Epithelial cell of proximal tubule (primary cell): ENCODE data around the gene IL18R1. TPM values are rescaled to one million over a fixed set of nuclear protein-coding genes. Genes with fewer than 3 reads are reported as not detected.

Experiments
- DNase-seq: peaks from one replicate; pipeline ENCODE4 v3.0.0-alpha.2; 2011; ENCODE audit warnings: low read depth
- H3K4me3 ChIP-seq: 2 replicates; pipeline ENCODE4 v1.5.1; 2011; ENCODE audit warnings: low read depth, mild to moderate bottlenecking, low read length
- CTCF ChIP-seq: conservative IDR thresholded peaks from 2 replicates; pipeline ENCODE4 v1.5.1; 2012; ENCODE audit warnings: low read depth, mild to moderate bottlenecking, low read length
- total RNA-seq: library from RNA; depleted of rRNA; stranded (reverse); fragments of >200 nt; gene quantifications from 2 replicates; pipeline ENCODE4 v1.2.3, GENCODE V29; 2015

IL18R1 gene
- total RNA-seq, 1 donor from 2014 or later, result 0.12 TPM

GRCh38 chr2:102420290-102420689, 64.7 kb downstream of the IL18R1 start:
- no peak for TF ChIP-seq CTCF

DNA sequence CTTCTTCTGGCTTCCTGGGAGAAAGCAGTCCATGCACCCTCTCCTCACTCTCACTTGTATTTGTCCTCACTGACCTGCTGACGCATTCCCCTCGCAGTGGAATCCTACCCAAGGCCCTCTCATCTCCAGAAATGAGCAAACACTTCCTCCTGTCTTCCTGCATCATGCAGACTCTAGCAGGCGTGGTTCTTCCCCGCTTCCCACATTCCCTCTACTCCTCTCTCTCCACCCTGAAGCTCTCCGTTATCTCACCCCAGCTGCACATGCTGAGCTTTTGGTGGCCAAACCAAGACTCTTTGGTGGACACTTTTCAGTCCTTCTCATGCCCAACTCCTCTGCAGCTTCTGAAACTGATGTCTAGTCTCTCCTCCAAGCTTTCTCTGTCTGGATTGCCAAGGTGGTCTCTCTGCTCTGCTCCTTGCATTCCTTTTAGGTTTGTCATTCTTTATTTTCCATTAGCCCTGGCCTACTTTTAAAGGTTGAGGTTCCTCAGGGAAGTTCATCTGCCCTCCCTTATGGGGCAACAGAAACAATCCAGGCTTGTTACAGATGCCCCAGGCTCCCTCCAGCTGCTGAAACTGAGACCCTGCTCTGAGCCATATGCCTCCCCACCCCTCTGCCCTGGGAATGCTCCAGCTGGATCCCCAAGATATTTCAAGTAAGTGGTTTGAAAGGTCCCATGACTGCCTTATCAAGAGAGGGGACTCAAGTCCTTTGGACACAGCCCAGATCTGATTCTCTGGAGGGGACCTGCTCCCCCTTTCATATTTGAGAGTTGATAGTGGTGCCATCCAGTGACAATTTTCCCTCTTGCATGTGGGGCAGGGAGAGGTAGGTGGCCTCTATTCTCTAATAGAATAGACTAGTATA, 66.5 kb downstream of the IL18R1 start:
- no peak overlapping the region for H3K4me3 ChIP-seq
- no peak for TF ChIP-seq CTCF
- no peak for DNase-seq

More at GRCh38 chr2:102420290-102420689, 64.7 kb downstream of the IL18R1 start:
- no peak for DNase-seq
- H3K4me3 ChIP-seq, result no peak overlapping the region

GRCh38 chr2:102422910-102423309, 67.3 kb downstream of the IL18R1 start, which contains the start of gene IL18RAP:
Gene IL18RAP (plus strand): TSS chr2:102423160. CDS start chr2:102423278, 118 bp downstream.
- no peak within 1 kb of the TSS for H3K4me3 ChIP-seq
- TF ChIP-seq CTCF, result no peak
- DNase-seq, result no peak

- H3K4me3 ChIP-seq, result no peak overlapping the region
- no peak for DNase-seq
- TF ChIP-seq CTCF, result no peak
Measured at GRCh38 chr2:102423368-102423767, 67.8 kb downstream of the IL18R1 start.

- no peak for TF ChIP-seq CTCF
- DNase-seq, result no peak
- H3K4me3 ChIP-seq, result no peak overlapping the region
Measured at GRCh38 chr2:102424754-102425153, 69.2 kb downstream of the IL18R1 start.

GRCh38 chr2:102425441-102426132, 70.0 kb downstream of the IL18R1 start:
- DNase-seq, result no peak
- no peak overlapping the region for H3K4me3 ChIP-seq
- TF ChIP-seq CTCF, result no peak
